ACC112 (cell line): Measurements from ENCODE around the gene LTC4S.
"Not testable (repeated sequence)": the region's sequence is repeated elsewhere in the genome, so short reads cannot be mapped to it uniquely, and the experiment has no call there.

Experiments used
- H2AFZ ChIP-seq: fragments of 200-600 bp; sonication (generic); one replicate; pipeline ENCODE4 v1.6.0; 2017; ENCODE audit warnings: antibody characterized with exemption, low read length; ENCODE audit not compliant: unreplicated experiment
- H3K27ac ChIP-seq: fragments of 200-600 bp; sonication (generic); 2 replicates; pipeline ENCODE4 v1.5.1; 2014; ENCODE audit warnings: low read depth, mild to moderate bottlenecking, antibody characterized with exemption, low read length, moderate library complexity
- H3K27me3 ChIP-seq: fragments of 200-600 bp; sonication (generic); 2 replicates; pipeline ENCODE4 v1.6.1; 2014; ENCODE audit warnings: mild to moderate bottlenecking, antibody characterized with exemption, low read length, moderate library complexity, mixed read lengths; ENCODE audit not compliant: insufficient read depth
- H3K36me3 ChIP-seq: fragments of 200-600 bp; sonication (generic); 2 replicates; pipeline ENCODE4 v1.6.1; 2016; ENCODE audit warnings: mild to moderate bottlenecking, antibody characterized with exemption, low read length, moderate library complexity, mixed read lengths; ENCODE audit not compliant: insufficient read depth
- H3K4me1 ChIP-seq: fragments of 200-600 bp; sonication (generic); one replicate; pipeline ENCODE4 v1.6.1; 2016; ENCODE audit warnings: low read length, mixed read lengths; ENCODE audit not compliant: insufficient read depth, unreplicated experiment, control insufficient read depth
- H3K4me3 ChIP-seq: fragments of 200-600 bp; sonication (generic); 2 replicates; pipeline ENCODE4 v1.5.1; 2014; ENCODE audit warnings: mild to moderate bottlenecking, low read depth, low read length
- H3K79me2 ChIP-seq: fragments of 200-600 bp; sonication (generic); one replicate; pipeline ENCODE4 v1.6.0; 2016; ENCODE audit warnings: low read length; ENCODE audit not compliant: control insufficient read depth, unreplicated experiment, insufficient read depth

The LTC4S gene, protein sequence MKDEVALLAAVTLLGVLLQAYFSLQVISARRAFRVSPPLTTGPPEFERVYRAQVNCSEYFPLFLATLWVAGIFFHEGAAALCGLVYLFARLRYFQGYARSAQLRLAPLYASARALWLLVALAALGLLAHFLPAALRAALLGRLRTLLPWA

DNA sequence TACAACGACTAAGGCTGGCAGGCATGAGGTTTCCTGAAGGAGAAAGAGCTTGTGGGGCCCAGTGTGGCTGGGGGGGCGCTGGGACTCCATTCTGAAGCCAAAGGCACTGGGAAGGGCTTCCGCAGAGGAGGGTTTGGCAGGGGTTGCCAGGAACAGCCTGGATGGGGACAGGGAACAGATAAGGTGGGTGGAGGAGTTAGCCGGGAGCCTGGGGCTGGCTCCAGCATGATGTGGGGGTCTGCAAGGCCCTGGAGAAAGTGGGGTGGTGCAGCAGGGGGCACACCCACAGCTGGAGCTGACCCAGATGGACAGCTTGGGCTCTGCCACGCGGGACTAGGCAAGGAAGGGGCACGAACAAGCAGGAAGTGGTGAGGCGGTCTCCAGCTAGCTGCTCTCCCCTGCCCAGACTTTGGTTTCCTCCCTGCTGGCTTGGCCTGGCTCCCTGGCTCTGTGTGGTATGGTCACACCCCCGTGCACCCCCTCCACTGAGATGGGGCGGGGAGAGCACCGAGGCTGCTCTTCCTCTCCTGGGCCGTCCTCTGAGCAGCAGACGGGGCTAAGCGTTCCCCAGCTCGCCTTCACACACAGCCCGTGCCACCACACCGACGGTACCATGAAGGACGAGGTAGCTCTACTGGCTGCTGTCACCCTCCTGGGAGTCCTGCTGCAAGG lies at the start of gene LTC4S:
TSS of gene LTC4S (plus strand) at position 519 of the 672 bp plus-strand sequence. CDS start at position 614, 95 bp downstream.
- Histone ChIP-seq H2AFZ (no peak within 1 kb of the TSS), H3K4me1 (peaks cover 6% of the 10 kb centered on the region), H3K4me3 (no peak within 1 kb of the TSS), H3K79me2 (no peaks in the 10 kb centered on the region), H3K27ac (no peak within 1 kb of the TSS), H3K36me3 (no peaks in the 10 kb centered on the region), H3K27me3 (no peaks in the 10 kb centered on the region)

DNA sequence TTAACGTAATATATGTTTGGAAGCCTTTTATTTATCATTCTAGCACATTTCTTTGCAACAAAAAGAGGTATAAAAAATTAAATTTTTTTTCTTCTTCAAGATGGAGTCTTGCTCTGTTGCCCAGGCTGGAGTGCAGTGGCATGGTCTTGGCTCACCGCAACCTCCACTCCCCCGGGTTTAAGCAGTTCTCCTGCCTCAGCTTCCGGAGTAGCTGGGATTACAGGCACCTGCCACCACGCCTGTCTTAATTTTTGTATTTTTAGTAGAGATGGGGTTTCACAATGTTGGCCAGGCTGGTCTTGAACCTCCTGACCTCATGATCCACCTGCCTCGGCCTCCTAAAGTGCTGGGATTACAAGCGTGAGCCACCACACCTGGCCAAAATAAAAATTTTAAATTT lies 49.7 kb upstream of the LTC4S start:
- H3K4me1 ChIP-seq, H3K27ac ChIP-seq, H3K4me3 ChIP-seq, H3K27me3 ChIP-seq, H3K36me3 ChIP-seq, H2AFZ ChIP-seq: not testable (repeated sequence)
- peaks cover 68% of the 10 kb centered on the region for H3K79me2 ChIP-seq

DNA sequence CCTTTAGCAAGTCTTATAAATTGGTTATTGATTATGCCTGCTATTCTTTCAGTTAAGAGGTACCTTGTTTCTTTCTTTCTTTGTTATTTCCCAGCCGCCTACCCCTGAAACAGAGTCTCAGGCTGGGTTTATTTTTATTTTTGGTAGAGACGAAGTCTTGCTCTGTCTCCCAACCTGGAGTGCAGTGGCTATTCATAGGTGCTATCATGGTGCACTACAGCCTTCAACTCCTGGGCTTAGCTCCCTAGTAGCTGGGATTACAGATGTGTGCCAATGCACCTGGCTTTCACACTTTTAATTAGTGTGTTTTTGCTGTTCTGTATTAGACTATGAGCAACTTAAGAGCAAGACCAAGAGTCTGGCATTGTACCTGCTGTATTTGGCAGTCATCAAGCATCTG lies 46.9 kb upstream of the LTC4S start:
- H3K4me3 ChIP-seq: no peak overlapping the region
- no peak overlapping the region for H2AFZ ChIP-seq
- H3K27ac ChIP-seq: no peak overlapping the region
- H3K4me1 ChIP-seq: no peaks in the 10 kb centered on the region
- H3K27me3 ChIP-seq: no peaks in the 10 kb centered on the region
- peaks cover 70% of the 10 kb centered on the region for H3K79me2 ChIP-seq
- peaks cover 4% of the 10 kb centered on the region; the same call in 1 of the 2 replicates for H3K36me3 ChIP-seq

DNA sequence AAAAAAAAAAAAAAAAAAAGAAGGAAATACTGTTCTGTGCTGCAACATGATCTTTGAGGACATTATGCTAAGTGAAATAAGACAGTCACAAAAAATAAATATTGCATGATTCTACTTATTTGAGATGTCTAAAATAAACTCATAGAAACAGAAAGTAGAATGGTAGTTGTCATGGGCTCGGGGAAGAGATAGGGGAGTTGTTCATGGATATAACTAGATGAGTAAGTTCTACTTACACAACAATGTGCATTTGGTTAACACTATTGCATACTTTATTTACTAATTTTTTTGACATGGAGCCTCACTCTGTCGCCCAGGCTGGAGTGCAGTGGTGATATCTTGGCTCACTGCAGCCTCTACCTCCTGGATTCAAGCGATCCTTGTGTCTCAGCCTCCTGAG lies 46.0 kb upstream of the LTC4S start:
- Histone ChIP-seq H3K27ac (no peak overlapping the region), H3K4me1 (no peaks in the 10 kb centered on the region), H3K79me2 (peaks cover 69% of the 10 kb centered on the region), H3K36me3 (peaks cover 4% of the 10 kb centered on the region; the same call in 1 of the 2 replicates), H3K4me3 (no peak overlapping the region), H2AFZ (no peak overlapping the region), H3K27me3 (no peaks in the 10 kb centered on the region)

DNA sequence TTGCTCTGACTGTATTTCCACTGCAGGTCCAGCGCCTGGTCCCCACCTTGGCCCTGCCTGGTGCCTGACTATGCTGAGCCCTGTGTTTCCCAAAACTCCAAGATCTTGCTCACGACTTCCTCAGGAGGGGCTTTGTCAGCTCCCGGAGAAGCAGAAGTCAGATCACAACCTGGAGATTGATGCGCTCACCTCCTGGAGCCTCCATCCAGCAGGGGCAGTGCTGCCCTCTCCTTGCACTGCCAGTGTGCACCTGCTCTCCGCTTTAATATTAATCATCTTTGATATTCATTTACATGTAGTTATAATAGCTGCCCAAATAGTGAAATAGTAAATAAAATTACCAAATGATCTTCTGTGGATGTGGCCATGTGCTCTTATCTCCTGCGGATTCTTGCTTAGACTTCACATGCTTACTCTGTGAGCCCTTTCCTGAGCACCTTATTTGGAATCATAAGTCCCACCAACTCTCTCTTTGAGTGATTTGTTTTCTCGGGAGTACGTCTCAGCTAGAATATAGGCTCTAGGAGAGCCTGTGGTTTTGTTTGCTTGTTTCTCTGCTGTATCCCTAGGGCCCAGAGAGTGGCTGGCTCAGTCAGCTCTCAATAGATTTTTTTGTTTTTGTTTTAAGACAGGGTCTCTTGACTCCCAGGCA lies 43.8 kb upstream of the LTC4S start:
- Histone ChIP-seq H3K27ac (no peak overlapping the region), H3K79me2 (peaks cover 79% of the 10 kb centered on the region), H3K4me1 (no peaks in the 10 kb centered on the region), H3K4me3 (no peak overlapping the region), H3K36me3 (peaks cover 4% of the 10 kb centered on the region; the same call in 1 of the 2 replicates), H3K27me3 (no peaks in the 10 kb centered on the region), H2AFZ (no peak overlapping the region)

DNA sequence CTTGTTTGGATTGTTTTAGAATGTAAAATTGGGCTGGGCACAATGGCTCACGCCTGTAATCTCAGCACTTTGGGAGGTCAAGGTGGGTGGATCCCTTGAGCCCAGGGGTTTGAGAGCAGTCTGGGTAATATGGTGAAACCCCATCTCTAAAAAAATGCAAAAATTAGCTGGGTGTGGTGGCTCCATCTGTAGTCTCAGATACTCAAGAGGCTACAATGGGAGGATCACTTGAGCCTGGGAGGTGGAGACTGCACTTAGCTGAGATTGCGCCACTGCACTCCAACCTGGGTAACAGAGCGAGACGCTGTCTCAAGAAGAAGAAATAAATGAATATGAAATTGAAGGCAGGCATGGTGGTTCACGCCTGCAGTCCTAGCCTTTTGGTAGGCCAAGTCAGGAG lies 39.8 kb upstream of the LTC4S start:
- Histone ChIP-seq H3K79me2 (peaks cover 76% of the 10 kb centered on the region), H3K36me3 (peaks cover 4% of the 10 kb centered on the region; the same call in 1 of the 2 replicates), H3K27ac (no peak overlapping the region), H3K4me1 (no peaks in the 10 kb centered on the region), H3K4me3 (no peak overlapping the region), H2AFZ (no peak overlapping the region), H3K27me3 (no peaks in the 10 kb centered on the region)

DNA sequence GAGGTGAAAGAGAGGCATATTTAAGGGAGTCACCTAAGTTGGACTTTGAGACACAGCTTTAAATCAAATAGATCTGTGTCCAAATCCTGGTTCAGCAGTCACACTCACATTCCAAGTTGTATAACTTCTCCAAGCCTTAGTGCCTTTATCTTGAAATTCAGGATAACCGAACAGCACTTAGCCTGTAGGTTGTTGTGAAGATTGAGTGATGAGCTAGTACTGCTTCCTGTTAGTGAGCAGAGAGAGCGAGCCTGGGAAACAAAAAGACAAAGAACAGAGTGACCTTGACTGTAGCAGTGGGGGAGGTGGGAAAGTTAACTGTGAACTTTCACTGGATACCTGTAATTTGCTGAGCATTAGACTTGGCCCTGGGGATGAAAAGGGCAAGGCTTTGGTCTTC lies 38.8 kb upstream of the LTC4S start:
- Histone ChIP-seq H3K4me3 (no peak overlapping the region), H3K79me2 (peaks cover 77% of the 10 kb centered on the region), H3K4me1 (peaks cover 7% of the 10 kb centered on the region), H3K36me3 (peaks cover 3% of the 10 kb centered on the region; the same call in 1 of the 2 replicates), H3K27ac (no peak overlapping the region), H2AFZ (no peak overlapping the region), H3K27me3 (no peaks in the 10 kb centered on the region)

DNA sequence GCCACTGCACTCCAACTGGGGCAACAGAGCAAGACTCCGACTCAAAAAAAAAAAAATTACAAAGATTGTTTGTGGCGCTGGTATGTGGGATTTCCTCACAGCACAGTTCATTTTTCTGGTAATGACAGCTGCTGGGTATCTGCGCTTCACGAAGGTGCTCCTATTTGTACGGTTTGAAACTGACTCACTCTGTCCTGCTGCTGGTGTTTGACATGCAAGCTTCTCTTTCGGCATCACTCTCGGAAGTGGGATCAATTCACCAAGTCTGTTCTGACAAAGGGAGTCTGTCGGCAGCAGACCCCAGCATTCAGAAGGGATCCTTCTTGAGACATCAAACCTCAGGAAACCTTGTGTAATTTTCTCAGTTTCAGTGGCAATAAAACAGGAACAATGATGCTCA lies 34.8 kb upstream of the LTC4S start:
- H3K79me2 ChIP-seq: peaks cover 60% of the 10 kb centered on the region
- H3K4me1 ChIP-seq: peaks cover 34% of the 10 kb centered on the region
- H3K27ac ChIP-seq: no peak overlapping the region
- no peak overlapping the region for H2AFZ ChIP-seq
- no peak overlapping the region for H3K4me3 ChIP-seq
- H3K27me3 ChIP-seq: no peaks in the 10 kb centered on the region
- H3K36me3 ChIP-seq: no peaks in the 10 kb centered on the region

DNA sequence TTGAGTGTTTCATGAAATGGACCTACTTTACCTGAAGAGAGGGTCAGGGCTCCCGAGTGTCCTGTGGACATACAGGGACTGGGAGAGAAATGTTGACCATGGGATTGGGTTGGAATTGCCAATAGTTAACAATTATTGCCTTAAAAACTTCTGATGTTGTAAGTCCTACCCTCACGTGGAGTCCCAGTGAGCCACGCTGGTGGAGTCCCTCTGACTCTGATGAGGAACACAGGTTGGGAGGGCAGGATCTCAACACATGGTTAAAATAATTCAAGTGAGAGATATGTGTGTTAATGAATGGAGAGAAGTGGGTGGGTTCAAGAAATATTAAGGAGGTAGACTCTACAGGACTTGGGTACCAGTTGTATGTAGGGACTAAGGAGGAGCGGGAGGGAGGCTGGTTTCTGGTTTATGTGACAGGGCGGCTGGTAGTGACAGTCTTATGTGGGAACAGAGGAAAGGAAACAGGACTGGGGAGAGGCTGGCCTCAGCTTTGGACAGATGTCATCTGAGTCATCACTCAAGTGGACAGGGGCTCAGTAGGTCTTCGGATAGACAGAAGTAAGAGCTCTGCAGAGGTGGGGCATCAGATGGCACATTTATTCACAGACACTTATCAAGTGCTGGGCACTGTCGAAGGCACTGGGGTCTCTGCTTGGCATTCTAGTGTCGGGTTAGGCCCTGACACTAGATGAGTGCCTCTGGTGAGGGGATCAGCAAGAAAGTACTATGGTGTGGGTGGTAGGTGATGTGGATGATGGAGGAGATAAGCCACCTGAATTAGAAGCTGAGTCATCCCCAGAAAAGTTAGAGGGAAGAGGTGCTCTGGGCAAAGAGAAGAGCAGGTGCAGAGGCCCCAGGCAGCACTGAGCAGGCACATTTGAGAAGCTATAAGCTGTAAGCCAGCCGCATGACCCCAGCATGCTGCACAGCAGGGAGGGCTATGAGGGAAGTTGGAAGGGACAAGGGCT lies 33.9 kb upstream of the LTC4S start:
- Histone ChIP-seq H2AFZ (no peak overlapping the region), H3K27ac (no peak overlapping the region), H3K4me3 (no peak overlapping the region), H3K79me2 (peaks cover 54% of the 10 kb centered on the region), H3K27me3 (no peaks in the 10 kb centered on the region), H3K36me3 (no peaks in the 10 kb centered on the region), H3K4me1 (peaks cover 41% of the 10 kb centered on the region)

DNA sequence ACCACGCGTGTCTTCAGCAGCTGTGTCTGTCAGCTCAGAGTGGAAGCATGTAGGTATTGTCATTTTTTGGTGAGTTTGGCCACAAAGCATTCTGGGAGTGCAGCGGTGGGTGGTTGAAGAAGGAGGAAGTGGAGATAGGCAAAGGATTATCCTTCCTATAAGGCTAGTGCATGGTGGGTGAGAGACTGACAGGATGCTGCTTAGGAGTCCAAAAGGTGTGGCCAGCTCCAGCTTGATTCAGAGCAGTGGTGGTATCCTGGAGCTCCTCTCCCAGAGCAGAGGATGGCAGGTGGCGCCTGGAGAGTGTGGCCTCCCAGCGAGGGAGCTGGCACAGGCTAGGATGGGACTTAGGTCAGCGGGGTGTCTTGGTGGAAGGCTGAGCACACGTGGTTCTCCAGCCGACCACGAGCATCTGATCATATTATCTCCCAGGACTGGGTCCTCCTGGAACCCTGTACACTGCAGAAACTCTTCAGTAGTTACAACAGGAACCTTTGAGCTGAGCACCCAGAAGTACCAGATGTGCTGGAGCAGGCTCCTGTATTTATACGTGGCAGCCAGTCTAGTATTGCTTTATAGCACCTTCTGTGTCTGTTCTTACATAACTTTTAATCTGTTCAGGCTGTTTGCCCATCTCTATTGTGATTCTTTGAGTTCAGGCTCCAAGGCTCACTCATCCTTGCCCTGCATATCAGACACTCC lies 31.6 kb upstream of the LTC4S start:
- Histone ChIP-seq H3K27me3 (no peaks in the 10 kb centered on the region), H3K36me3 (no peaks in the 10 kb centered on the region), H3K4me3 (0 out of 2 replicates have a peak overlapping the region, but pooled peaks have one; percentile 1), H3K27ac (peak overlapping the region; percentile 38), H2AFZ (no peak overlapping the region), H3K79me2 (peaks cover 53% of the 10 kb centered on the region), H3K4me1 (peaks cover 62% of the 10 kb centered on the region)
